Measurements from ENCODE around the gene PAX3.

DNA sequence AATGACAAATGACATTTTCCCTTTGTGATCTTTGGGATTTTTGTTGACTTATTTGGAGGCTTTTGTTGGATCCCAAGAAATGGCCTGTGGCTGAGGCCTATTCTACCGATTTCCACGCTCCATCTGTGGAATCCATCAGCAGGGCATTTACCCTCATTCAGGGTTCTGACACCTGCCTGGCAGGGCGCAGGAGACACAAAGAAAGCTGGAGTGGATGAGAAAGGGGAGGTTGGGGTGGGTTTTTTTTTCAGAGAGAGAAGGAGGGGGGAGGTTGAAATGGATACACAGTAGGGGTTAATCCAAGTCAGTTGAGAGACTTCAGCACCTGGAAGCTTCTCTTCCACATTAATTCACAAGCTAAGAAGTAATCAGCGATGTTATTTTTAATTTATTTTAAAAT, 59.7 kb downstream of the PAX3 start:
- TF ChIP-seq CTCF (IDR thresholded peaks at IDR 0.05) (no peak), TEAD4 (CRISPR knock-in tag; IDR thresholded peaks at IDR 0.05) (no peak), ZNF416 (CRISPR knock-in tag; IDR thresholded peaks at IDR 0.05) (no peak), FOXP1 (CRISPR knock-in tag; IDR thresholded peaks at IDR 0.05; ENCODE audit: borderline replicate concordance) (no peak)
- TF ChIP-seq, protein P1, sequence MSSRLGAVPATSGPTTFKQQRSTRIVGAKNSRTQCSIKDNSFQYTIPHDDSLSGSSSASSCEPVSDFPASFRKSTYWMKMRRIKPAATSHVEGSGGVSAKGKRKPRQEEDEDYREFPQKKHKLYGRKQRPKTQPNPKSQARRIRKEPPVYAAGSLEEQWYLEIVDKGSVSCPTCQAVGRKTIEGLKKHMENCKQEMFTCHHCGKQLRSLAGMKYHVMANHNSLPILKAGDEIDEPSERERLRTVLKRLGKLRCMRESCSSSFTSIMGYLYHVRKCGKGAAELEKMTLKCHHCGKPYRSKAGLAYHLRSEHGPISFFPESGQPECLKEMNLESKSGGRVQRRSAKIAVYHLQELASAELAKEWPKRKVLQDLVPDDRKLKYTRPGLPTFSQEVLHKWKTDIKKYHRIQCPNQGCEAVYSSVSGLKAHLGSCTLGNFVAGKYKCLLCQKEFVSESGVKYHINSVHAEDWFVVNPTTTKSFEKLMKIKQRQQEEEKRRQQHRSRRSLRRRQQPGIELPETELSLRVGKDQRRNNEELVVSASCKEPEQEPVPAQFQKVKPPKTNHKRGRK (CRISPR knock-in tag; IDR thresholded peaks at IDR 0.05; ENCODE audit: borderline replicate concordance) = no peak
- TF ChIP-seq, protein P2, sequence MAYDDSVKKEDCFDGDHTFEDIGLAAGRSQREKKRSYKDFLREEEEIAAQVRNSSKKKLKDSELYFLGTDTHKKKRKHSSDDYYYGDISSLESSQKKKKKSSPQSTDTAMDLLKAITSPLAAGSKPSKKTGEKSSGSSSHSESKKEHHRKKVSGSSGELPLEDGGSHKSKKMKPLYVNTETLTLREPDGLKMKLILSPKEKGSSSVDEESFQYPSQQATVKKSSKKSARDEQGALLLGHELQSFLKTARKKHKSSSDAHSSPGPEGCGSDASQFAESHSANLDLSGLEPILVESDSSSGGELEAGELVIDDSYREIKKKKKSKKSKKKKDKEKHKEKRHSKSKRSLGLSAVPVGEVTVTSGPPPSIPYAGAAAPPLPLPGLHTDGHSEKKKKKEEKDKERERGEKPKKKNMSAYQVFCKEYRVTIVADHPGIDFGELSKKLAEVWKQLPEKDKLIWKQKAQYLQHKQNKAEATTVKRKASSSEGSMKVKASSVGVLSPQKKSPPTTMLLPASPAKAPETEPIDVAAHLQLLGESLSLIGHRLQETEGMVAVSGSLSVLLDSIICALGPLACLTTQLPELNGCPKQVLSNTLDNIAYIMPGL (CRISPR knock-in tag; IDR thresholded peaks at IDR 0.05) = no peak

Data from WTC11 (cell line).